Activated CD8-positive, alpha-beta memory T cell treated with anti-CD3 and anti-CD28 coated beads, Interleukin-2, amount 50 U/mL, for 24 hours (primary cell): ENCODE measurements around the gene DCAF5.
"Not testable (repeated sequence)": the region's sequence is repeated elsewhere in the genome, so short reads cannot be mapped to it uniquely, and the experiment has no call there.

ENCODE experiments used
- DNase-seq: peaks from one replicate; pipeline ENCODE4 v3.0.0-alpha.2; 2020; ENCODE audit errors: extremely low read depth

DCAF5 gene

DNA sequence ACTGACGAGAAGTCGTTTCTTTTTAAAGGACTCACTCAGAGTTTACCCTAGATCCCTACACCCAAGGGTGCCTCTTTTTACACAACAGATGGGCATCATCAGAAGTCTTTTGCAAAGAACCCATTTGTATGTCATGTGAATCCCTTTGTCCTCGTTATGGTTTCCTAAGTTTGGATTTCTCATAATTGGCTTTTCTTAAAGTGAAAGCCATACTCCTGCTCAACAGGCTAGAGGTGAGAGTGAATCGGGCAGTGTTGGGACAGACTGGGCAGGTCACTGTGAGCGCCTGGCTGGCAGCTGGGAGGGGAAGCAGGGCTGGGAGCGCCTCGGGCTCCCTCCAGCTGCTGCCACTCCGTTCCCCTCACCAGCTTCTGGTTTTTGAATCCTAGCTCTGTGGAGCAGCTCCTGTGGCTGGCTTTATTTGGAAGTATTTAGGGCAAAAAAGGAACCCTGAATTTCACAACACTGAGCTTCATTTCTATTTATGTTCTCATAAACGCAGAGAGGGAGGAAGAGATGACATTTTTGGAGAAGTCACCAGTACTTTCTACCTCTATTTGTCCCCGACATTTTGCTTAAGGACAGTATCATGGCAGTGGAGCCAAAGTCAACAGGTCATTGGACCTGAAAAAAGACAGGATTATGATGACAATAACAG is 110.0 kb downstream of the DCAF5 start:
- no peak for DNase-seq

- DNase-seq = no peak
Observed at GRCh38 chr14:69042299-69042698, 110.6 kb downstream of the DCAF5 start.

- DNase-seq = no peak
Observed at GRCh38 chr14:69041783-69042182, 111.1 kb downstream of the DCAF5 start.

DNA sequence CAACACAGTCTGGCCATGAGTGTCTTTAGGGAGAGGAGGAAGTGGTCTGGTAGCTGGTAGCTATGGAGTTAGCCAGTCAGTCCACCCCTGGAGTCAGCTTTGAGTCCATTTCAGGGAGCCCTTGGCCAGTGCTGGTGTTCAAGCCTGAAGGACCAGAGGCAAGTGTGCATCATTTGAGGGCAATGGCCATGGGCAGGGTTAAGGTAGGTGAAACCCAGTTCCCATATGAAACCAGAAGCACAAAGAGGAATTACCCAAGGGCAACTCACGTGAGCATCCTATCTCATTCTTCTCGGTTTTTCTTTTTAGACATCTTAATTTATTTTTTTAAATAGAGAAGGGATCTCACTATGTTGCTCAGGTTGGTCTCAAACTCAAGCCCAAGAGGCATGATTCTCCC is 112.6 kb downstream of the DCAF5 start:
- DNase-seq = no peak

DNA sequence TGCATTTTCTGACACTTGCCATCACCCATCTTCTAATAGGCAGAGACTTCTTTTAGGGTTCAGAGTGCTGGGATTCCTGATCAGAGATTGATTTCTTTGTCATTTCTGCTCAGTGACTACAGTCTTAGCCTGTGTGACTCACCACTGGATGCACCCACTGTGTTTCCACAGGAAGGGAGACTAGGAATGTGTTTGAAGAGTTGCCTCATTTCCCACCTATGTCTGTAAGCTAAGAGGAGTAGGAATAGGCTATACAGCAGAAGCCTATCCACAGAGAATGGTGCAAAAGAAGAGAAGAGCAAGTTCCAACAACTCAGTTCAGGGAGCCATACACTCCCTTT is 113.7 kb downstream of the DCAF5 start:
- DNase-seq = no peak

GRCh38 chr14:69038455-69039287 is 114.2 kb downstream of the DCAF5 start:
- no peak for DNase-seq

GRCh38 chr14:69037790-69038454 is 115.0 kb downstream of the DCAF5 start:
- no peak for DNase-seq

GRCh38 chr14:69036757-69037506 is 116.0 kb downstream of the DCAF5 start:
- DNase-seq = no peak

- DNase-seq = no peak
Observed at GRCh38 chr14:69034612-69035262, 118.2 kb downstream of the DCAF5 start.

GRCh38 chr14:69027242-69027913 is 125.5 kb downstream of the DCAF5 start:
- no peak for DNase-seq

DNA sequence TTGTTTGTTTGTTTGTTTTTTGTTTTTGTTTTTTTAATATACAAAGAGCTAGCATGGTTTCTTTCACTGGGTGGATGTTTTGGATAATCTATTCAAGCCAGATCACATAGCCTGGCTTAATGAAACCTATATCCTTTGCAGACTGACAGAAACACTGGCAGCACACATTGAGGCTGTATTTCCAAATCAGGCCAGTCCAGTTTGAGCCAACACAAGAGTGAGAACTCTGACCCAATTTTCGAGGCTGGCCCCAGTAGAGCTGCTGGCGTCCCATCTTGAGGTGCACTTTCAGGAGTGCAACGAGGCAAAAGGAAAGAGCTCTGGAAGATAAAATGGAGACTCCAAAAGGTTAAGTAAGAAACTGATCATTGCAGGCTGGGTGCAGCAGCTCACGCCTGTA is 129.9 kb downstream of the DCAF5 start:
- no peak for DNase-seq

DNA sequence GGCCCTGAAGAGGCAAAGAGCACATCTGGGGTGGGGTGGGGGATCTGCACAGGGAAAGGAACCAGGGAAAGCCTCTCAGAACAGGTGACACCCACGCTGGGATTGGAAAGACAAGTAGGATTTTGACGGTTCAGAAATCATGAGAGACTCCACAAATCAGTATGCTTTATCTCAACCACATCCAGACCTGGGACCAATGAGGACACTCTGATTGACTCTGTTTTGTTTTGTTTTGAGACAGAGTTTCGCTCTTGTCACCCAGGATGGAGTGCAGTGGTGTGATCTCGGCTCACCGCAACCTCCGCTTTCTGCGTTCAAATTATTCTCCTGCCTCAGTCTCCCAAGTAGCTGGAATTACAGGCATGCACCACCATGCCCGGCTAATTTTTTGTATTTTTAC is 130.8 kb downstream of the DCAF5 start:
- not testable (repeated sequence) for DNase-seq

DNA sequence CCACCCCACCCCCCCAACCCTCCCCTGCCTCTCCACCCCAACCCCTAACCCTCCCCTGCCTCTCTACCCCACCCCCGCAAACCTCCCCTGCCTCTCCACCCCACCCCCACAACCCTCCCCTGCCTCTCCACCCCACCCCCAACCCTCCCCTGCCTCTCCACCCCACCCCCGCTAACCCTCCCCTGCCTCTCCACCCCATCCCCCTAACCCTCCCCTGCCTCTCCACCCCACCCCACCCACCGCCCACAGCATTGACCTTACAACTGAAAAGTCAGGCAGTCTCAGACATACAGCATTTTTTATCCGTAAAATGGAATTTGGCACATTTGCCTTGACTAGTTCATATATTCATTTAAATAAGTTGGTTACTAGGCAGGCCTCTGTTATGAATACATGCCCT is 135.2 kb downstream of the DCAF5 start:
- DNase-seq = no peak

- no peak for DNase-seq
Observed at GRCh38 chr14:69014829-69015259, 138.1 kb downstream of the DCAF5 start.

- no peak for DNase-seq
Observed at GRCh38 chr14:69013943-69014782, 138.8 kb downstream of the DCAF5 start.

DNA sequence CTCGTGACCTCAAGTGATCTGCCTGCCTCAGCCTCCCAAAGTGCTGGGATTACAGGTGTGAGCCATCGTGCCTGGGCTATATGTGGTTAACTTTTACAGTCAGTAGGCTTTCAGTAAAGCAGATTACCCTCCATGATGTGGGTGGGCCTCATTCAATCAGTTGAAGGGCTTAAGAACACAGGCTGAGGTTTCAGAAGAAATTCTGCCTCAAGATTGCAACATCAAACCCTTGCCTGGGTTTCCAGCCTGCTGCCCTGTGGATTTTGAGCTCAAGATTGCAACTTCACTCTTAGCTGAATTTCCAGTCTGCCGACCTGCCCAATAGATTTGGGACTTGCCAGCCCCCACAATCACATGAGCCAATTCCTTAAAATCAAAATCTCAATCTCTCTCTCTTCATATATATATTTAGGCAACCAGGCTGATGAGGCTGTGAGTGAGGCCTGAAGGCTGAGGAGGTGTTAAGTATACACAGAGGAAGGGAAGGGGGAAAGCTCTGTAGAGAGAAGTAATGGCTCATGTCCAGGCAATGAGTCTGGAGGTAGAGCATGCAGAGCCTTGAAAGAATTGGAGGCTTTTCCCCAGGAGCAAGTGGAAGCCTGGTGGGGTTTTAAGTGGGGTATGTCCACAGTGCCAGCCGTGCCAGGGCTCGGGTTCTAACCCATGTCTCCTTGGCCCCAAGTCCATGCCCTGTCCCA is 140.5 kb downstream of the DCAF5 start:
- no peak for DNase-seq

DNA sequence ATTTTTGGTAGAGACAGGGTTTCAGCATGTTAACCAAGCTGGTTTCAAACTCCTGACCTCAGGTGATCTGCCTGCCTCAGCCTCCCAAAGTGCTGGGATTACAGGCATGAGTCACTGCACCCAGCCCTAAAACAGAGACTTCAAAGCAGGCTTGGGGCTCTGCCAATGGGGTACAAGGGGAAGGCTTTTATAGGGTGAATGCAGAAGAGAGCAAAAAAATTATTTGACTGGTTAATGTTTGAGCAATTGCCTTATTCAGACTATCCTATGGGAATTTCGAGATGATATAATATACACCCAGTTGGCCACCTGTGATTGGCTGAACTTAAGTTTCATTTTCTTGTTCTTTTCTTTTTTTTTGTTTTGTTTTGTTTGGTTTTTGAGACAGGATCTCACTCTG is 142.3 kb downstream of the DCAF5 start:
- no peak for DNase-seq

DNA sequence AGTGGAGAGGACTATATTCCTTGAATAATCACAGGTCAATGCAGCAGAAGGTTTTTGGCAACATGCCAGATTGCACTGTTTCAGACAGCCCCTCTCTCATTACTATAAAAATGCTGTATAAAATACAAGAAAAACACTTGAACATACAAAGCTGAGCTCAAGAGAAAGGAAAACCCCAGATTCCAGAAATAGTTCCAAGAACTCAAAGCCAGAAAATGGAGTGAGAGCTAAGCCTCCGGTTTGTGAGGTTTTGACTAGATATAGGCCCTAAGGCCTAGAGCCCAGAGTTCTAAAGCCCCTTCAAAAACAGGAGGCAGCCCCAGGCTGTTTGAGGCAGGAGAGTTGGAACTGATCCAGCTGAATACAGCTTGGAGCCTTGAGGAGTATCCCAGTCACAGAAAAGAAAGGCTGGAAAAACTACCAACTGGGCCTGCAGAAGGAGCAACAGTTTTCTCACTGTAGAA is 144.5 kb downstream of the DCAF5 start:
- no peak for DNase-seq

- no peak for DNase-seq
Observed at GRCh38 chr14:69006346-69006745, 146.6 kb downstream of the DCAF5 start.
